Stimulated activated naive B cell treated with anti-CD40 and anti-IgM and Interleukin-4, amounts not matched to agents 10 μg/mL and 1 μg/mL and 100 μg/mL, for 72 hours (primary cell): ENCODE results near the gene HEPN1.

ENCODE experiments used
- ATAC-seq, 2 donors: fragments of 150-1000 bp; cut with Tn5 transposase; replicated peaks; 2 replicates each; pipeline ENCODE4 v1.10.0; 2021; ENCODE audit warnings: moderate library complexity in 1 of 2
- DNase-seq: peaks from one replicate; pipeline ENCODE4 v3.0.0; 2021
- H3K27ac Mint-ChIP-seq: one replicate; pipeline ENCODE4 v1.8.0; 2022; ENCODE audit warnings: mild to moderate bottlenecking, mixed read lengths
- H3K27me3 Mint-ChIP-seq, 2 donors: one replicate each; pipeline ENCODE4 v1.8.0; 2022; ENCODE audit warnings: mixed read lengths in 2 of 2
- H3K36me3 Mint-ChIP-seq, 2 donors: one replicate each; pipeline ENCODE4 v1.8.0; 2022; ENCODE audit warnings: mixed read lengths in 2 of 2, mild to moderate bottlenecking in 1 of 2
- H3K4me1 Mint-ChIP-seq, 2 donors: one replicate each; pipeline ENCODE4 v1.8.0; 2022; ENCODE audit warnings: mixed read lengths in 2 of 2, mild to moderate bottlenecking in 1 of 2
- H3K4me3 Mint-ChIP-seq, 2 donors: one replicate each; pipeline ENCODE4 v1.8.0; 2022; ENCODE audit warnings: mild to moderate bottlenecking in 2 of 2, mixed read lengths in 2 of 2, moderate library complexity in 1 of 2
- H3K9me3 Mint-ChIP-seq, 2 donors: one replicate each; pipeline ENCODE4 v1.8.0; 2022; ENCODE audit warnings: mixed read lengths in 2 of 2, mild to moderate bottlenecking in 1 of 2

Gene HEPN1

GRCh38 chr11:124918950-124919349 is at the start of gene HEPN1:
TSS of gene HEPN1 (plus strand) at chr11:124919250.
- H3K27ac Mint-ChIP-seq: peak within 1 kb of the TSS; percentile 78
- no peak within 1 kb of the TSS for H3K4me3 Mint-ChIP-seq
- peaks cover 0 to 3% of the 10 kb centered on the region in 2 donors for H3K36me3 Mint-ChIP-seq
- ATAC-seq (no peak), DNase-seq (no peak)
- no peaks in the 10 kb centered on the region for H3K4me1 Mint-ChIP-seq
- peaks cover 52 to 82% of the 10 kb centered on the region in 2 donors for H3K27me3 Mint-ChIP-seq
- H3K9me3 Mint-ChIP-seq: peaks cover 3 to 6% of the 10 kb centered on the region in 2 donors

- Mint-ChIP-seq H3K9me3 (peaks cover 0 to 4% of the 10 kb centered on the region in 2 donors), H3K27ac (no peak overlapping the region), H3K4me1 (peaks cover 18 to 44% of the 10 kb centered on the region in 2 donors), H3K4me3 (no peak overlapping the region), H3K36me3 (peaks cover 0 to 4% of the 10 kb centered on the region in 2 donors), H3K27me3 (peaks cover 79 to 83% of the 10 kb centered on the region in 2 donors)
- ATAC-seq (no peak), DNase-seq (no peak)
These were observed 49.7 kb upstream of the HEPN1 start for GRCh38 chr11:124869331-124869730.

- Mint-ChIP-seq H3K27ac (peak overlapping the region; percentile 39), H3K36me3 (peaks cover 0 to 4% of the 10 kb centered on the region in 2 donors), H3K9me3 (peaks cover 0 to 4% of the 10 kb centered on the region in 2 donors), H3K4me3 (no peak overlapping the region), H3K27me3 (peaks cover 85 to 88% of the 10 kb centered on the region in 2 donors), H3K4me1 (peaks cover 18 to 43% of the 10 kb centered on the region in 2 donors)
- DNase-seq (no peak), ATAC-seq (no peak)
These were observed 49.1 kb upstream of the HEPN1 start for GRCh38 chr11:124869856-124870387.

- Mint-ChIP-seq H3K36me3 (peaks cover 0 to 4% of the 10 kb centered on the region in 2 donors), H3K4me1 (peaks cover 19 to 40% of the 10 kb centered on the region in 2 donors)
- no peak for ATAC-seq
These were observed 48.6 kb upstream of the HEPN1 start for GRCh38 chr11:124870430-124870829.

GRCh38 chr11:124872280-124872679 is 46.8 kb upstream of the HEPN1 start:
- Mint-ChIP-seq H3K4me3 (no peak overlapping the region), H3K36me3 (no peaks in the 10 kb centered on the region), H3K4me1 (peaks cover 19 to 41% of the 10 kb centered on the region in 2 donors), H3K9me3 (peaks cover 0 to 1% of the 10 kb centered on the region in 2 donors), H3K27ac (no peak overlapping the region), H3K27me3 (peaks cover 85 to 86% of the 10 kb centered on the region in 2 donors)
- DNase-seq (no peak), ATAC-seq (no peak)

More at GRCh38 chr11:124870430-124870829, 48.6 kb upstream of the HEPN1 start:
- no peak overlapping the region for H3K4me3 Mint-ChIP-seq
- no peak overlapping the region for H3K27ac Mint-ChIP-seq
- peaks cover 90 to 91% of the 10 kb centered on the region in 2 donors for H3K27me3 Mint-ChIP-seq
- peaks cover 0 to 4% of the 10 kb centered on the region in 2 donors for H3K9me3 Mint-ChIP-seq
- no peak for DNase-seq

- no peaks in the 10 kb centered on the region for H3K36me3 Mint-ChIP-seq
- H3K9me3 Mint-ChIP-seq: peaks cover 0 to 1% of the 10 kb centered on the region in 2 donors
- H3K4me1 Mint-ChIP-seq: peaks cover 22 to 41% of the 10 kb centered on the region in 2 donors
- H3K4me3 Mint-ChIP-seq: no peak overlapping the region
- H3K27ac Mint-ChIP-seq: no peak overlapping the region
- ATAC-seq: no peak
- peaks cover 85 to 86% of the 10 kb centered on the region in 2 donors for H3K27me3 Mint-ChIP-seq
- no peak for DNase-seq
These were observed 46.3 kb upstream of the HEPN1 start for GRCh38 chr11:124872741-124873140.

- no peak overlapping the region for H3K27ac Mint-ChIP-seq
These were observed 45.1 kb upstream of the HEPN1 start for GRCh38 chr11:124873951-124874350.

GRCh38 chr11:124874571-124875255 is 44.3 kb upstream of the HEPN1 start:
- Mint-ChIP-seq H3K4me1 (peaks cover 16 to 25% of the 10 kb centered on the region in 2 donors), H3K27ac (no peak overlapping the region), H3K27me3 (peaks cover 85 to 86% of the 10 kb centered on the region in 2 donors), H3K4me3 (peak overlapping the region in 1 of 2 donors; percentile 8), H3K36me3 (no peaks in the 10 kb centered on the region), H3K9me3 (no peaks in the 10 kb centered on the region)
- ATAC-seq (no peak), DNase-seq (no peak)

More at GRCh38 chr11:124873951-124874350, 45.1 kb upstream of the HEPN1 start:
- ATAC-seq (no peak), DNase-seq (no peak)
- peaks cover 85 to 86% of the 10 kb centered on the region in 2 donors for H3K27me3 Mint-ChIP-seq
- no peak overlapping the region for H3K4me3 Mint-ChIP-seq
- H3K4me1 Mint-ChIP-seq: peaks cover 19 to 31% of the 10 kb centered on the region in 2 donors
- H3K36me3 Mint-ChIP-seq: no peaks in the 10 kb centered on the region
- H3K9me3 Mint-ChIP-seq: peaks cover 0 to 1% of the 10 kb centered on the region in 2 donors

GRCh38 chr11:124875401-124875800 is 43.6 kb upstream of the HEPN1 start:
- DNase-seq (no peak), ATAC-seq (no peak)
- no peaks in the 10 kb centered on the region for H3K9me3 Mint-ChIP-seq
- peak overlapping the region; percentile 61 to 65 for H3K4me3 Mint-ChIP-seq
- H3K27ac Mint-ChIP-seq: no peak overlapping the region
- H3K27me3 Mint-ChIP-seq: peaks cover 83 to 84% of the 10 kb centered on the region in 2 donors
- H3K4me1 Mint-ChIP-seq: peaks cover 14 to 25% of the 10 kb centered on the region in 2 donors
- H3K36me3 Mint-ChIP-seq: no peaks in the 10 kb centered on the region

- Mint-ChIP-seq H3K27ac (peak overlapping the region; percentile 60), H3K36me3 (no peaks in the 10 kb centered on the region), H3K27me3 (peaks cover 81 to 84% of the 10 kb centered on the region in 2 donors), H3K4me1 (peaks cover 14 to 25% of the 10 kb centered on the region in 2 donors), H3K9me3 (no peaks in the 10 kb centered on the region), H3K4me3 (peak overlapping the region; percentile 83 to 86)
- peak; percentile 70 for DNase-seq
- peak; percentile 91 to 94 for ATAC-seq
These were observed 42.9 kb upstream of the HEPN1 start for GRCh38 chr11:124875943-124876817.

GRCh38 chr11:124876818-124877630 is 42.0 kb upstream of the HEPN1 start:
- Mint-ChIP-seq H3K27ac (peak overlapping the region; percentile 60), H3K9me3 (no peaks in the 10 kb centered on the region), H3K4me3 (peak overlapping the region; percentile 83 to 86), H3K27me3 (peaks cover 77 to 79% of the 10 kb centered on the region in 2 donors), H3K4me1 (peaks cover 14 to 25% of the 10 kb centered on the region in 2 donors), H3K36me3 (no peaks in the 10 kb centered on the region)
- DNase-seq (no peak), ATAC-seq (no peak)

- DNase-seq: no peak
- Mint-ChIP-seq H3K36me3 (no peaks in the 10 kb centered on the region), H3K4me3 (peak overlapping the region; percentile 83 to 86), H3K27ac (no peak overlapping the region), H3K4me1 (peaks cover 14 to 25% of the 10 kb centered on the region in 2 donors), H3K27me3 (peaks cover 72 to 74% of the 10 kb centered on the region in 2 donors), H3K9me3 (no peaks in the 10 kb centered on the region)
- ATAC-seq: no peak
These were observed 41.5 kb upstream of the HEPN1 start for GRCh38 chr11:124877631-124877909.

- no peaks in the 10 kb centered on the region for H3K9me3 Mint-ChIP-seq
- ATAC-seq (no peak), DNase-seq (no peak)
- peaks cover 66 to 68% of the 10 kb centered on the region in 2 donors for H3K27me3 Mint-ChIP-seq
- peaks cover 14 to 25% of the 10 kb centered on the region in 2 donors for H3K4me1 Mint-ChIP-seq
- H3K4me3 Mint-ChIP-seq: peak overlapping the region in 1 of 2 donors; percentile 47
- H3K27ac Mint-ChIP-seq: no peak overlapping the region
- no peaks in the 10 kb centered on the region for H3K36me3 Mint-ChIP-seq
These were observed 40.9 kb upstream of the HEPN1 start for GRCh38 chr11:124877910-124878758.
